GM21786 (cell line): ENCODE data around the gene VDAC1.
"Not testable (repeated sequence)": the region's sequence is repeated elsewhere in the genome, so short reads cannot be mapped to it uniquely, and the experiment has no call there.

Experiments
- ATAC-seq: cut with Tn5 transposase; IDR thresholded peaks from one replicate; pipeline ENCODE4 v1.9.1; 2021; ENCODE audit not compliant: unreplicated experiment

VDAC1 gene

DNA sequence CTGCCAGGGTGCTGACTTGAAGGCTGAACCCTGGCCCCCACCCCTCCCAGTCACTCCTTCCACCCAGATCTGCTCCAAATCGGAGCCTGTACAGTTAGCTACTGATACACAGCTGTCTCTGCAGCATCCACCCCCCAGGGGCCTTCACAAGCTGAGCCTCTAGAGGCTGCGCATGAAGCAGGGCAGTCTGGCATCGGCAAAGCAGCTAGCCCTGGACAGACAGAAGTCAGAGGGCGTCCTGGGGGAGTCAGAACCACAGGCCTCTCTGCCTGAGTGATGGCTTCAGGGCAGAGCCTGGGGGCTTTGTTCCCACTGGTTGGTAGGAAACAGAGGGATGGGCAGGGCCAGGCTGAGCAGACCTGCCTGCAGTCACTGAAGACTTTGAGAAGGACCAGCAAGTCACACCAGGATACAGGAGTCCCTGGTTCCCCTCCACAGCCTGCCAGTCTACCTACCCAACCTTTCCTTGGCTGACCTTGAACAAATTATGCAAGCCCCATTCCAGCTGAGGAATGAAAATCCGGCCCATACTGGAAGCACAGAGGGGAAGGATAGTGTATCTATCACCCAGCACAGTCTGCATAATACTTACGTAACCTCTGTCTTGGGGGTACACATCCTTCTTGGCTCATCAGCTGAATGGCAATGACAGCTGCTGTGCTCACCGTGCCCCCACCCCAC lies 8.8 kb downstream of the VDAC1 start:
- no peak for ATAC-seq

DNA sequence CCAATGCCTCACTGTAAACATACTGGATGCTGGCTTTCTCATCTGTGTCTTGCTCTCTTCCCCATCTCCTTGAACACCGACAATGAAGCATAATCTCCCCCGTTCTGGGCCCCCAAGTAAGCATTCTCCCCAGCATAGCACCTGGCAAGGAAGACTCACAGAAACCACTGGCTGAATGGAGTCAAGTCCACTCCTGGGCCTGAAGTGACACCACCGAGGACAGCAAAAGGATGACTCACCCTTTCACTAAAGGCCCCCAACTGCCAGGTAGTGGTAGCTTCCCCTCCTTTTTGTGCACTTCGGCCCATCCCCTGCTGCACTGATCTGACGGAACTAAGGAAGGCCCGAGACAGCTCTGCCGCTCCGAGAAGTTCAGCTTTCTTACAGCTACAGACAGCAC lies 9.4 kb downstream of the VDAC1 start:
- ATAC-seq = no peak

- ATAC-seq = no peak
Measured at GRCh38 chr5:133994990-133995333, 9.8 kb downstream of the VDAC1 start.

GRCh38 chr5:133994297-133994989 lies 10.3 kb downstream of the VDAC1 start:
- no peak for ATAC-seq

- ATAC-seq = no peak
Measured at GRCh38 chr5:133993185-133993936, 11.4 kb downstream of the VDAC1 start.

DNA sequence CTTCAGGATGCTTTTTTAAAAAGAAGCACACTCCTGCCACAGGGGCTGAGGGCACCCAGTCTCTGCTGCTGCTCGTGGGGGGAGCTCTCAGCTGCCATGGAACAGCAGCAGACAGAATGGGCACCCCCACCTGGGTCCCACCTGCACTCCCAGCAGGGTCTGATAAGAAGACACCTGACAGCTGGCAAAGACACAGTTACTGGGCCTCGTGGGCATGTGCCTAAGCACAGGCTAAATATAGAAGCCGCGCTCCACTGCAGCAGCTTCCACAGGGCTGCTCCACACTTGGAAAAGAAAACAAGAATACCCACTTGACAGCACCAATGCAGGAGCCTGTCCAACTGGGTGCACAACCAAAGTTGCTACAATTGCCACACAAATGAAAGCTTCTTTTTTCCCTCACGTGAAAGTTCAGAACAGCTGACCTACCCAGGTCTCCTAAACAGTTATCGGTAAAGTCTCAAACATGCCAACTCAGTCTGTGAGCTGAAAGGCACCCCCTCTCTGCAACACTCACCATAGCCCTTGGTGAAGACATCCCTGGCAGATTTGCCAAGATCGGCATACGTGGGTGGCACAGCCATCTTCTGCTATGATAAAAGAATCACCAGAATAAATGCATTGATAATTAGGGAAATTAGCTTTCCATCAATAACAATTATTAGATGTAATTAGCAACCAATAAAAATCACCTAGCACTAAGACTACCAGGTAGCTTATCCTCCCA lies 12.2 kb downstream of the VDAC1 start:
- ATAC-seq = no peak

GRCh38 chr5:133991171-133991910 lies 13.4 kb downstream of the VDAC1 start:
- ATAC-seq = no peak

- ATAC-seq = no peak
Measured at GRCh38 chr5:133990396-133990795, 14.4 kb downstream of the VDAC1 start.

DNA sequence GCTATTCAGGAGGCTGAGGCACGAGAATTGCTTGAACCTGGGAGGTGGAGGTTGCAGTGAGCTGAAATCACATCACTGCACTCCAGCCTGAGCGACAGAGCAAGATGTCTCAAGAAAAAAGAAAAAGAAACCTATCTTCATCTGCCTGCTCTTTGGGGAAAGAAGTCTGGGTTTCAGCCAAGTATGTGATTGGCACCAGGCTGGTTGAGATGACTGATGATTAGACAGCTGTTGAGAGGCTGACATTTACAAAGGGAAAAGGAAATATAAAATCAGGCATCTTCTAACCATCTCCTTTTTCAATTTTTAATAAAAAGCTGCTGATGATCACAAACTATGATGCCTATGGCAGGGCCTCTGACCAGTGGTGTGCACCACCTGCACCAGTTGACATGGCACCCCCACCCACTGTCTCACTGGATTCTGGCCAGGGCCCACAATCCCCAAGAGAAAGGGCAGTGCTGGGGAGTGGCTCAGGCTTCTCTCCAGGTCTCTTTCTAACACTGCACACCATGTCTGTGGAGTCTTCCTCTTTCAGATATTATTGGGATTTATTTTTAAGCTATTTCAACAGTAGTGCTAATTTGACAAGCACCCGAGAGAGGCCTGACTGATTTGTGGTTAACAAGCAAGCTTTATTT lies 19.1 kb downstream of the VDAC1 start:
- no peak for ATAC-seq

DNA sequence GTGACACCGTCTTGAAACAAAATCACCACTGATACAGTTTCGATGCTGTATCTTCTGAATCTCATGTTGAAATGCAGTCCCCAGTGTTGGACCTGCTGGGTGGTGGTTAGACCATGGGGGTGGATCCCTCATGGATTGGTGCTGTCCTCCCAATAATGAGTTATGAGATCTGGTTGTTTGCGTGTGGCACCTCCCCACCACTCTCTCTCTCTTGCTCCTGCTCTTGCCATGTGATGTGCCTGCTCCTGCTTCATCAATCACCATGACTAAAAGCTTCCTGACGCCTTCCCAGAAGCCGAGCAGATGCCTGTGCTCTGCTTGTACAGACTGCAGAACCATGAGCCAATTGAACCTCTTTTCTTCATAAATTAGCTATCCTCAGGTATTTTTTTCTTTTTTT lies 21.1 kb downstream of the VDAC1 start:
- ATAC-seq = no peak

DNA sequence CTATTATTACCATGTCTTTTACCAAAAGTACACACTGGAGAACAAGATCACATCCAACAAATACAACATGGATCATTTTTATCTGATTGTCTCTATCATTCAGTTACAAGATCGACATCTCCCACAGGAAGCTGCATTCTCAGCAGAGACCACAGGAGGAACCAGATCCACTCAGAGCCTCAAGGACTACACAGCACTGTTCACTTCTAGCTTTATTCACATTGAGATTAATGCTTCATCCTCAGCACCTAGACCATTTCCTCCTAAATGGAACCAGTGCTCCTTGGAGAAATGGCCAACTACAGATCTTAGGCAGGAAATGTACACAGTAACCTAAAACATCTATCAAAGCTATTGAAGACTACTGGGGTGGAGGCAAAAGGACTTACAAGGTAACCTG lies 23.1 kb downstream of the VDAC1 start:
- no peak for ATAC-seq

DNA sequence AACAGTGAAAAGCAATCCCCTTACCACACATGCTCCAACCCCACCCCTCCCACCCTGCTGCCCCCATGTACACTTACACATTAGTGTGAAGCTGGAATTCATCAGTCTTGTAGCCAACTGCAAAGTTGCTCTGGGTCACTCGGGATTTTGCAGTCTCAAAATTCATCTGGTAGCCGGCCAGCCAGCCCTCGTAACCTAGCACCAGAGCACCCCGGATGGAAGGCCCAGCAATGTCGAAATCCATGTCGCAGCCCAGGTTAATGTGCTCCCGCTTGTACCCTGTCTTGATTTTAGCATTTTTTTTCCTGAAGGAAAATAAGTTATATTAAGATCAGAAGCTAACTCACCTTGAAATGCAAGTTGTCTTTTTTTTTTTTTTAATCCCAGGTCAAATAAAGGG lies 24.1 kb downstream of the VDAC1 start:
- no peak for ATAC-seq

DNA sequence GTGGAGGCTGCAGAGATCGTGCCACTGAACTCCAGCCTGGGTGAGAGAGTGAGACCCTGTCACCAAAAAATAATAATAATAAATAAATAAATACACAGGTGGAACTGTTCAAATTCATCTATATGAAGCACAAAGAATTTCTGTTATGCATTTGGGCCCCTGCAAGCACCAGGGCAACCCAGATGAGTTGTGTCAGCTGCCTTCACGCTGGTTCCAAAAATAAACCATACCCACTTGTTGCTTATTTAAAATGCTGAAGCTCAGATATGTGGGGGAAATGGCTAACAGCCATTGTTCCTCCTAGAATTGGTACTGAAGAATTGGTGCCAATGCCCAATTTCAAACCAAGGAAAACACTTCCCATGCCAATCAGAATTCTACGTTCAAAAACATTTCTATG lies 25.8 kb downstream of the VDAC1 start:
- no peak for ATAC-seq

- no peak for ATAC-seq
Measured at GRCh38 chr5:133977858-133978257, 26.9 kb downstream of the VDAC1 start.

GRCh38 chr5:133977161-133977787 lies 27.5 kb downstream of the VDAC1 start:
- peak; percentile 67 for ATAC-seq

DNA sequence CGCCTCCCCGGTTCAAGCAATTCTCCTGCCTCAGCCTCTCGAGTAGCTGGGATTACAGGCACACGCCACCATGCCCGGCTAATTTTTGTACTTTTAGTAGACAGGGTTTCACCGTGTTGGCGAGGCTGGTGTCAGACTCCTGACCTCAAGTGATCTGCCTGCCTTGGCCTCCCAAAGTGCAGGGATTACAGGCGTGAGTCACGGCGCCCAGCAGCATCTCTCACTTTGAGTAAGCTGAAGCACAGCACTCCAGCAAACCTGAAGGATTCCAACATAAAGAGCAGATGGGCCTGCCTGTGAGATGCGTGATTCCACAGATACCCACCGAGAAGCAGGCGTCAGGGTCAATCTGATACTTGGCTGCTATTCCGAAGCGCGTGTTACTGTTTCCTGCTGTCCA lies 29.2 kb downstream of the VDAC1 start:
- ATAC-seq = not testable (repeated sequence)

DNA sequence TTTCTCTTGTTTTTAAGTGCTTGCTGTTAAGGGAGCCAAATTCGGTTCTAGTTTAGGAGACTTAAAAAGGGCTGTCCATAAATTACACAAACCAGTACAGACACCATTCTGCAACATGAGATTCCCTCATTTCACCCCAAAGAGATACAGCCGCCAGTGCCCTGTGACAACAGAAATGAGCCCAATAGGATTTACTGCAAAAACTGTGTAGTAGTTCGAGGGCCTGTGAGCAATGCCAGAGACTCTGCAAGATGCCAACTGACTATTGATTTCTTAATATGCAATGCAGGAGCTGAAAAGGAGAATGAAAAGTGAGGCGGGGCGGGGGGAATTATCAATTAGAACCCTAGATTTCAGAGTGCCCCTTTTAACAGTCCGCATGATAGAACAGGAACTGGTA lies 30.6 kb downstream of the VDAC1 start:
- no peak for ATAC-seq

- ATAC-seq = no peak
Measured at GRCh38 chr5:133970325-133970909, 34.4 kb downstream of the VDAC1 start.

GRCh38 chr5:133969654-133970324 lies 35.0 kb downstream of the VDAC1 start:
- ATAC-seq = no peak
